Fibroblast of mammary gland (primary cell): ENCODE results near the gene TKTL1.

ENCODE experiments used
- DNase-seq: peaks from one replicate; pipeline ENCODE4 v3.0.0-alpha.2; 2010; ENCODE audit warnings: low read depth
- H3K4me3 ChIP-seq: 2 replicates; pipeline ENCODE4 v1.5.1; 2011; ENCODE audit warnings: low read depth, mild to moderate bottlenecking, low read length, moderate library complexity; ENCODE audit not compliant: control insufficient read depth
- CTCF ChIP-seq: conservative IDR thresholded peaks from 2 replicates; pipeline ENCODE4 v1.5.1; 2011; ENCODE audit warnings: low read depth, low read length, inconsistent platforms; ENCODE audit not compliant: control insufficient read depth, insufficient read depth

TKTL1 gene

GRCh38 chrX:154365997-154366665 is 70.5 kb downstream of the TKTL1 start:
- no peak for TF ChIP-seq CTCF
- no peak overlapping the region for H3K4me3 ChIP-seq

GRCh38 chrX:154366666-154367055 is 71.1 kb downstream of the TKTL1 start:
- no peak overlapping the region for H3K4me3 ChIP-seq
- no peak for DNase-seq
- no peak for TF ChIP-seq CTCF

More at GRCh38 chrX:154365997-154366665, 70.5 kb downstream of the TKTL1 start:
- no peak for DNase-seq

- DNase-seq, result no peak
- TF ChIP-seq CTCF, result no peak
- H3K4me3 ChIP-seq, result peak overlapping the region; percentile 6
These were observed 72.1 kb downstream of the TKTL1 start for GRCh38 chrX:154367474-154368308.

- no peak for TF ChIP-seq CTCF
- DNase-seq, result peak; percentile 95
- peak overlapping the region; percentile 66 for H3K4me3 ChIP-seq
These were observed 73.2 kb downstream of the TKTL1 start for GRCh38 chrX:154368630-154369448.

- DNase-seq, result peak; percentile 96
- H3K4me3 ChIP-seq, result peak overlapping the region; percentile 80
- no peak for TF ChIP-seq CTCF
These were observed 74.1 kb downstream of the TKTL1 start for GRCh38 chrX:154369449-154370299.

GRCh38 chrX:154370300-154371016 is 74.9 kb downstream of the TKTL1 start:
- no peak for DNase-seq
- H3K4me3 ChIP-seq, result peak overlapping the region; percentile 80
- no peak for TF ChIP-seq CTCF
